Caco-2 (cell line): ENCODE data around the gene DMWD. TPM values are rescaled to one million over a fixed set of nuclear protein-coding genes. Genes with fewer than 3 reads are reported as not detected.

Source experiments
- BruUV-seq: library from RNA; stranded (reverse); fragments of 400-500 nt; replicated peaks from 2 replicates; lab custom pipeline; 2021; lab: Mats Ljungman, UMichigan
- CTCF ChIA-PET: fragments of 300-600 bp; sonication (Branson Sonifier 250); formaldehyde crosslinking; loops from one replicate; lab custom pipeline; 2022; ENCODE audit warnings: antibody characterized with exemption; lab: Charles Lee
- POLR2A ChIA-PET: fragments of 300-600 bp; sonication (Branson Sonifier 250); formaldehyde crosslinking; loops from one replicate; lab custom pipeline; 2022; ENCODE audit warnings: antibody characterized with exemption; lab: Charles Lee
- DNase-seq, 2 experiments: peaks; one replicate each; pipeline versions ENCODE4 v3.0.0 to v3.0.0-alpha.2; 2020 to 2022
- H3K27me3 ChIP-seq: replicated peaks from 2 replicates; pipeline ENCODE4 v1.6.0; 2011; ENCODE audit warnings: low read length; ENCODE audit not compliant: control insufficient read depth, insufficient read depth
- H3K36me3 ChIP-seq: 2 replicates; pipeline ENCODE4 v1.5.1; 2011; ENCODE audit warnings: low read length; ENCODE audit not compliant: control insufficient read depth, insufficient read depth
- H3K4me1 ChIP-seq: fragments of 250-450 bp; sonication (Bioruptor Pico); 2 replicates; pipeline ENCODE4 v1.5.1; 2020; ENCODE audit warnings: mild to moderate bottlenecking
- H3K4me3 ChIP-seq: 2 replicates; pipeline ENCODE4 v1.5.1; 2011; ENCODE audit warnings: low read depth, mild to moderate bottlenecking, control low read depth, low read length
- H3K9me3 ChIP-seq: fragments of 250-450 bp; sonication (Bioruptor Pico); 2 replicates; pipeline ENCODE4 v1.5.1; 2020; ENCODE audit warnings: mild to moderate bottlenecking, moderate library complexity
- H3K27ac Mint-ChIP-seq: one replicate; pipeline ENCODE4 v1.8.0; 2022; ENCODE audit warnings: mixed read lengths; ENCODE audit not compliant: unreplicated experiment
- H3K27me3 Mint-ChIP-seq: one replicate; pipeline ENCODE4 v1.8.0; 2022; ENCODE audit warnings: mixed read lengths; ENCODE audit not compliant: insufficient read depth, unreplicated experiment
- H3K36me3 Mint-ChIP-seq: one replicate; pipeline ENCODE4 v1.8.0; 2022; ENCODE audit warnings: mild to moderate bottlenecking, mixed read lengths; ENCODE audit not compliant: insufficient read depth, unreplicated experiment
- H3K4me1 Mint-ChIP-seq: one replicate; pipeline ENCODE4 v1.8.0; 2022; ENCODE audit warnings: low read depth, mixed read lengths; ENCODE audit not compliant: unreplicated experiment
- H3K4me3 Mint-ChIP-seq: one replicate; pipeline ENCODE4 v1.8.0; 2022; ENCODE audit warnings: mild to moderate bottlenecking, moderate library complexity, mixed read lengths; ENCODE audit not compliant: unreplicated experiment
- H3K9me3 Mint-ChIP-seq: one replicate; pipeline ENCODE4 v1.8.0; 2022; ENCODE audit warnings: mixed read lengths; ENCODE audit not compliant: unreplicated experiment
- CTCF ChIP-seq, 2 experiments: fragments of 200-600 bp in 1 of 2; IDR thresholded peaks; 1 replicate in 1 of 2; 2 replicates in 1 of 2; pipeline versions ENCODE4 v1.5.1 to v1.8.0; 2011 to 2022; ENCODE audit warnings: antibody characterized with exemption in 1 of 2, control low read depth in 1 of 2, inconsistent platforms in 1 of 2, low read depth in 1 of 2, low read length in 1 of 2, mild to moderate bottlenecking in 1 of 2, moderate library complexity in 1 of 2; ENCODE audit not compliant: insufficient read depth in 1 of 2, severe bottlenecking in 1 of 2, unreplicated experiment in 1 of 2
- intact Hi-C: fragments of 100-400 bp; cut with micrococcal nuclease; formaldehyde crosslinking; loops from one replicate; pipeline ENCODE4 v1.10.0; 2022; ENCODE audit not compliant: unreplicated experiment
- total RNA-seq: library from RNA; stranded (reverse); gene quantifications from 2 replicates; pipeline ENCODE4 v1.2.3, GENCODE V29; 2022

Gene DMWD
- total RNA-seq, 1 experiment from 2014 or later, result 76.3 TPM

GRCh38 chr19:45786533-45786894, 6.1 kb downstream of the DMWD start:
- BruUV-seq, result no TSS peak
- no peak overlapping the region for H3K4me3 ChIP-seq
- H3K4me1 ChIP-seq, result peaks cover 3% of the 10 kb centered on the region; the same call in 1 of the 2 replicates
- no peak for DNase-seq
- TF ChIP-seq CTCF (IDR thresholded peaks at IDR 0.05; ENCODE audit: insufficient read depth in 1 of 2, low read depth in 1 of 2, low read length in 1 of 2, severe bottlenecking in 1 of 2, unreplicated experiment in 1 of 2), result no peak
- peaks cover 4% of the 10 kb centered on the region; the same call in 1 of the 2 replicates for H3K36me3 ChIP-seq
- intact Hi-C loops, result no loop called here
- CTCF ChIA-PET, result no interaction called here
- Mint-ChIP-seq H3K27me3 (no peaks in the 10 kb centered on the region), H3K4me3 (no peak overlapping the region), H3K36me3 (peaks cover 60% of the 10 kb centered on the region), H3K9me3 (no peaks in the 10 kb centered on the region), H3K4me1 (peaks cover 10% of the 10 kb centered on the region), H3K27ac (no peak overlapping the region)
- POLR2A ChIA-PET, result no interaction called here
- no peaks in the 10 kb centered on the region for H3K27me3 ChIP-seq
- H3K9me3 ChIP-seq, result no peaks in the 10 kb centered on the region

GRCh38 chr19:45785781-45786532, 6.7 kb downstream of the DMWD start:
- CTCF ChIA-PET, result no interaction called here
- POLR2A ChIA-PET, result no interaction called here
- Mint-ChIP-seq H3K4me3 (no peak overlapping the region), H3K27ac (no peak overlapping the region), H3K9me3 (no peaks in the 10 kb centered on the region), H3K27me3 (no peaks in the 10 kb centered on the region), H3K36me3 (peaks cover 60% of the 10 kb centered on the region), H3K4me1 (peaks cover 4% of the 10 kb centered on the region)
- intact Hi-C loops, result no loop called here
- Histone ChIP-seq H3K27me3 (no peaks in the 10 kb centered on the region), H3K9me3 (no peaks in the 10 kb centered on the region), H3K4me3 (no peak overlapping the region), H3K4me1 (peaks cover 3% of the 10 kb centered on the region; the same call in 1 of the 2 replicates), H3K36me3 (peaks cover 4% of the 10 kb centered on the region; the same call in 1 of the 2 replicates)
- no TSS peak for BruUV-seq
- TF ChIP-seq CTCF (IDR thresholded peaks at IDR 0.05; ENCODE audit: insufficient read depth in 1 of 2, low read depth in 1 of 2, low read length in 1 of 2, severe bottlenecking in 1 of 2, unreplicated experiment in 1 of 2), result no peak
- DNase-seq, result no peak

- Mint-ChIP-seq H3K27ac (no peak overlapping the region), H3K9me3 (no peaks in the 10 kb centered on the region), H3K4me3 (no peak overlapping the region), H3K27me3 (no peaks in the 10 kb centered on the region), H3K4me1 (peaks cover 4% of the 10 kb centered on the region), H3K36me3 (peaks cover 60% of the 10 kb centered on the region)
- Histone ChIP-seq H3K27me3 (no peaks in the 10 kb centered on the region), H3K4me3 (no peak overlapping the region), H3K9me3 (no peaks in the 10 kb centered on the region), H3K36me3 (peaks cover 4% of the 10 kb centered on the region; the same call in 1 of the 2 replicates), H3K4me1 (peaks cover 11% of the 10 kb centered on the region)
- TF ChIP-seq CTCF (IDR thresholded peaks at IDR 0.05; ENCODE audit: insufficient read depth in 1 of 2, low read depth in 1 of 2, low read length in 1 of 2, severe bottlenecking in 1 of 2, unreplicated experiment in 1 of 2), result no peak
- BruUV-seq, result no TSS peak
- CTCF ChIA-PET, result no interaction called here
- POLR2A ChIA-PET, result no interaction called here
- intact Hi-C loops, result no loop called here
- no peak for DNase-seq
These were observed 7.5 kb downstream of the DMWD start for GRCh38 chr19:45785097-45785496.
